GM12864 (cell line): ENCODE measurements around the gene CPAMD8.

ENCODE experiments used
- DNase-seq: peaks from one replicate; pipeline ENCODE4 v3.0.0-alpha.2; 2011; ENCODE audit warnings: low read depth
- H3K4me3 ChIP-seq: 2 replicates; pipeline ENCODE4 v1.5.1; 2011; ENCODE audit warnings: mild to moderate bottlenecking, low read depth, low read length, control low read depth
- CTCF ChIP-seq: IDR thresholded peaks from 2 replicates; pipeline ENCODE4 v1.5.1; 2011; ENCODE audit warnings: low read depth, mild to moderate bottlenecking, moderate library complexity, low read length, control low read depth, inconsistent platforms; ENCODE audit errors: missing control alignments

The CPAMD8 gene

GRCh38 chr19:16920816-16921529 lies 105.6 kb downstream of the CPAMD8 start:
- DNase-seq: no peak
- no peak overlapping the region for H3K4me3 ChIP-seq
- TF ChIP-seq CTCF: no peak

GRCh38 chr19:16919496-16919895 lies 107.1 kb downstream of the CPAMD8 start:
- H3K4me3 ChIP-seq: no peak overlapping the region
- TF ChIP-seq CTCF: no peak
- DNase-seq: no peak

GRCh38 chr19:16917401-16917800 lies 109.2 kb downstream of the CPAMD8 start:
- DNase-seq: no peak

GRCh38 chr19:16915734-16916133 lies 110.9 kb downstream of the CPAMD8 start:
- DNase-seq: no peak
- H3K4me3 ChIP-seq: no peak overlapping the region
- TF ChIP-seq CTCF: no peak

More at GRCh38 chr19:16917401-16917800, 109.2 kb downstream of the CPAMD8 start:
- no peak for TF ChIP-seq CTCF
- no peak overlapping the region for H3K4me3 ChIP-seq

- no peak overlapping the region for H3K4me3 ChIP-seq
- no peak for DNase-seq
- TF ChIP-seq CTCF: no peak
Measured at GRCh38 chr19:16915135-16915534, 111.5 kb downstream of the CPAMD8 start.

GRCh38 chr19:16914421-16914820 lies 112.2 kb downstream of the CPAMD8 start:
- DNase-seq: no peak
- TF ChIP-seq CTCF: no peak
- no peak overlapping the region for H3K4me3 ChIP-seq

GRCh38 chr19:16912780-16913179 lies 113.8 kb downstream of the CPAMD8 start:
- TF ChIP-seq CTCF: no peak
- DNase-seq: no peak
- no peak overlapping the region for H3K4me3 ChIP-seq
